ENCODE results near the gene PCDHGA1. TPM values are rescaled to one million over a fixed set of nuclear protein-coding genes. Genes with fewer than 3 reads are reported as not detected.

PCDHGA1 gene
- polyA plus RNA-seq, 1 experiment, result 2.2 TPM

GRCh38 chr5:141477044-141477575 is 146.8 kb downstream of the PCDHGA1 start:
- Histone ChIP-seq H3K27me3 (ENCODE audit: control insufficient read depth, insufficient read depth, low read length) (no peaks in the 10 kb centered on the region), H3K9me3 (ENCODE audit: control insufficient read depth, insufficient read depth, low read length) (no peaks in the 10 kb centered on the region; the same call in 1 of the 2 replicates), H3K27ac (ENCODE audit: low read depth, low read length) (peak overlapping the region; percentile 35), H3K4me3 (ENCODE audit: low read depth, low read length) (peak overlapping the region; percentile 82)
- no peak for DNase-seq (ENCODE audit: low read depth, low spot score)
- no peak for TF ChIP-seq CTCF (IDR thresholded peaks at IDR 0.05; ENCODE audit: low read depth, low read length)
- ChIA-PET POLR2A (interaction anchor here (0.9 to 2.2 kb wide), 10 partner anchors 9 to 87 kb away, joined by 3 to 23 read pairs (median 4); partner anchors contain the start of genes PCDHGA12 and PCDHGC5), CTCF (interaction anchor here (0.5 to 7.4 kb wide), 12 partner anchors 12 to 96 kb away, joined by 3 to 68 read pairs (median 6); partner anchors contain the start of genes PCDHGB5 and PCDHGC5)

- no peak for TF ChIP-seq CTCF (IDR thresholded peaks at IDR 0.05; ENCODE audit: low read depth, low read length)
- Histone ChIP-seq H3K4me3 (ENCODE audit: low read depth, low read length) (peak overlapping the region; percentile 82), H3K9me3 (ENCODE audit: control insufficient read depth, insufficient read depth, low read length) (no peaks in the 10 kb centered on the region; the same call in 1 of the 2 replicates), H3K27me3 (ENCODE audit: control insufficient read depth, insufficient read depth, low read length) (no peaks in the 10 kb centered on the region), H3K27ac (ENCODE audit: low read depth, low read length) (no peak overlapping the region)
- CTCF ChIA-PET, result interaction anchor here (0.6 to 7.4 kb wide), 9 partner anchors 18 to 95 kb away, joined by 3 to 68 read pairs (median 5); partner anchors contain the start of gene PCDHGB5
- DNase-seq (ENCODE audit: low read depth, low spot score), result no peak
- POLR2A ChIA-PET, result interaction anchor here (1.8 kb wide), 1 partner anchor 44 kb away, joined by 6 read pairs; no protein-coding TSS in a partner anchor
These were observed 147.5 kb downstream of the PCDHGA1 start for GRCh38 chr5:141477815-141478214.

- no peaks in the 10 kb centered on the region; the same call in 1 of the 2 replicates for H3K9me3 ChIP-seq (ENCODE audit: control insufficient read depth, insufficient read depth, low read length)
- DNase-seq (ENCODE audit: low read depth, low spot score), result no peak
- ChIA-PET POLR2A (no interaction called here), CTCF (interaction anchor here (0.5 to 7.4 kb wide), 13 partner anchors 14 to 81 kb away, joined by 3 to 68 read pairs (median 5); partner anchors contain the start of genes PCDHGB5 and PCDHGB7)
- H3K27ac ChIP-seq (ENCODE audit: low read depth, low read length), result no peak overlapping the region
- peak; percentile 39; the same call in 1 of the 2 replicates for TF ChIP-seq CTCF (IDR thresholded peaks at IDR 0.05; ENCODE audit: low read depth, low read length)
- peak overlapping the region; percentile 82 for H3K4me3 ChIP-seq (ENCODE audit: low read depth, low read length)
- no peaks in the 10 kb centered on the region for H3K27me3 ChIP-seq (ENCODE audit: control insufficient read depth, insufficient read depth, low read length)
These were observed 148.1 kb downstream of the PCDHGA1 start for GRCh38 chr5:141478321-141478945.

GRCh38 chr5:141479776-141480175 is 149.5 kb downstream of the PCDHGA1 start:
- no peak for DNase-seq (ENCODE audit: low read depth, low spot score)
- peaks cover 4% of the 10 kb centered on the region for H3K9me3 ChIP-seq (ENCODE audit: control insufficient read depth, insufficient read depth, low read length)
- TF ChIP-seq CTCF (IDR thresholded peaks at IDR 0.05; ENCODE audit: low read depth, low read length), result no peak
- peak overlapping the region; percentile 82 for H3K4me3 ChIP-seq (ENCODE audit: low read depth, low read length)
- ChIA-PET POLR2A (no interaction called here), CTCF (interaction anchor here (1.0 to 2.1 kb wide), 4 partner anchors 9 to 84 kb away, joined by 3 to 7 read pairs (median 4); partner anchors contain the start of gene PCDHGC5)
- no peaks in the 10 kb centered on the region for H3K27me3 ChIP-seq (ENCODE audit: control insufficient read depth, insufficient read depth, low read length)
- no peak overlapping the region for H3K27ac ChIP-seq (ENCODE audit: low read depth, low read length)

- peaks cover 16% of the 10 kb centered on the region for H3K9me3 ChIP-seq (ENCODE audit: control insufficient read depth, insufficient read depth, low read length)
- no peak overlapping the region for H3K4me3 ChIP-seq (ENCODE audit: low read depth, low read length)
- H3K27me3 ChIP-seq (ENCODE audit: control insufficient read depth, insufficient read depth, low read length), result no peaks in the 10 kb centered on the region
- ChIA-PET CTCF (interaction anchor here (1.0 to 1.4 kb wide), 5 partner anchors 28 to 83 kb away, joined by 3 to 7 read pairs (median 6); no protein-coding TSS in a partner anchor), POLR2A (interaction anchor here (0.8 kb wide), 1 partner anchor 9 kb away, joined by 3 read pairs; the partner anchor contains the start of gene PCDHGC3)
- TF ChIP-seq CTCF (IDR thresholded peaks at IDR 0.05; ENCODE audit: low read depth, low read length), result no peak
- no peak for DNase-seq (ENCODE audit: low read depth, low spot score)
- no peak overlapping the region for H3K27ac ChIP-seq (ENCODE audit: low read depth, low read length)
These were observed 153.6 kb downstream of the PCDHGA1 start for GRCh38 chr5:141483902-141484301.

All from AG04450 (cell line).